Measurements from ENCODE around the gene AMFR.

AMFR gene

GRCh38 chr16:56371660-56371937 is 53.7 kb downstream of the AMFR start (continued):
- TF ChIP-seq, protein P1, sequence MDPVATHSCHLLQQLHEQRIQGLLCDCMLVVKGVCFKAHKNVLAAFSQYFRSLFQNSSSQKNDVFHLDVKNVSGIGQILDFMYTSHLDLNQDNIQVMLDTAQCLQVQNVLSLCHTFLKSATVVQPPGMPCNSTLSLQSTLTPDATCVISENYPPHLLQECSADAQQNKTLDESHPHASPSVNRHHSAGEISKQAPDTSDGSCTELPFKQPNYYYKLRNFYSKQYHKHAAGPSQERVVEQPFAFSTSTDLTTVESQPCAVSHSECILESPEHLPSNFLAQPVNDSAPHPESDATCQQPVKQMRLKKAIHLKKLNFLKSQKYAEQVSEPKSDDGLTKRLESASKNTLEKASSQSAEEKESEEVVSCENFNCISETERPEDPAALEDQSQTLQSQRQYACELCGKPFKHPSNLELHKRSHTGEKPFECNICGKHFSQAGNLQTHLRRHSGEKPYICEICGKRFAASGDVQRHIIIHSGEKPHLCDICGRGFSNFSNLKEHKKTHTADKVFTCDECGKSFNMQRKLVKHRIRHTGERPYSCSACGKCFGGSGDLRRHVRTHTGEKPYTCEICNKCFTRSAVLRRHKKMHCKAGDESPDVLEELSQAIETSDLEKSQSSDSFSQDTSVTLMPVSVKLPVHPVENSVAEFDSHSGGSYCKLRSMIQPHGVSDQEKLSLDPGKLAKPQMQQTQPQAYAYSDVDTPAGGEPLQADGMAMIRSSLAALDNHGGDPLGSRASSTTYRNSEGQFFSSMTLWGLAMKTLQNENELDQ (tag by site-specific recombination; IDR thresholded peaks at IDR 0.05; ENCODE audit: low read depth), result no peak

GRCh38 chr16:56370875-56371659 is 54.3 kb downstream of the AMFR start:
- ChIA-PET CTCF (interaction anchor here (0.5 to 4.3 kb wide), 7 partner anchors 9 to 1349 kb away, joined by 3 to 35 read pairs (median 3); no protein-coding TSS in a partner anchor), POLR2A (interaction anchor here (1.0 to 1.5 kb wide), 2 partner anchors 12 to 15 kb away, joined by 3 to 6 read pairs; no protein-coding TSS in a partner anchor)
- peak overlapping the region; percentile 34; the same call in 1 of the 2 replicates for H3K27ac ChIP-seq (ENCODE audit: extremely low read depth, low read depth, low read length)
- H3K4me3 ChIP-seq (ENCODE audit: low read depth, low read length), result no peak overlapping the region
- peaks cover 7 to 49% of the 10 kb centered on the region in 2 experiments for H3K36me3 ChIP-seq (ENCODE audit: control insufficient read depth in 2 of 2, insufficient read depth in 1 of 2, low read length in 2 of 2)
- TF ChIP-seq KLF10 (tag by site-specific recombination; IDR thresholded peaks at IDR 0.05) (no peak), GLIS1 (tag by site-specific recombination; IDR thresholded peaks at IDR 0.05) (peak; percentile 60), ZNF658 (tag by site-specific recombination; IDR thresholded peaks at IDR 0.05) (no peak), PRDM10 (tag by site-specific recombination; IDR thresholded peaks at IDR 0.05) (0 out of 2 replicates have a peak, but pooled peaks have one; percentile 15), ZNF10 (tag by site-specific recombination; IDR thresholded peaks at IDR 0.05) (no peak), ZNF302 (tag by site-specific recombination; IDR thresholded peaks at IDR 0.05; ENCODE audit: low read depth) (no peak), ZNF670 (tag by site-specific recombination; IDR thresholded peaks at IDR 0.05; ENCODE audit: low read depth) (no peak), ZNF677 (tag by site-specific recombination; IDR thresholded peaks at IDR 0.05) (no peak), ZNF571 (tag by site-specific recombination; IDR thresholded peaks at IDR 0.05) (no peak), ZBTB20 (tag by site-specific recombination; IDR thresholded peaks at IDR 0.05) (peak; percentile 60), FEZF1 (tag by site-specific recombination; IDR thresholded peaks at IDR 0.05) (peak; percentile 36; the same call in 1 of the 2 replicates), ZNF26 (tag by site-specific recombination; IDR thresholded peaks at IDR 0.05) (no peak), PRDM6 (tag by site-specific recombination; IDR thresholded peaks at IDR 0.05) (peak; percentile 53)
- TF ChIP-seq, protein P2, sequence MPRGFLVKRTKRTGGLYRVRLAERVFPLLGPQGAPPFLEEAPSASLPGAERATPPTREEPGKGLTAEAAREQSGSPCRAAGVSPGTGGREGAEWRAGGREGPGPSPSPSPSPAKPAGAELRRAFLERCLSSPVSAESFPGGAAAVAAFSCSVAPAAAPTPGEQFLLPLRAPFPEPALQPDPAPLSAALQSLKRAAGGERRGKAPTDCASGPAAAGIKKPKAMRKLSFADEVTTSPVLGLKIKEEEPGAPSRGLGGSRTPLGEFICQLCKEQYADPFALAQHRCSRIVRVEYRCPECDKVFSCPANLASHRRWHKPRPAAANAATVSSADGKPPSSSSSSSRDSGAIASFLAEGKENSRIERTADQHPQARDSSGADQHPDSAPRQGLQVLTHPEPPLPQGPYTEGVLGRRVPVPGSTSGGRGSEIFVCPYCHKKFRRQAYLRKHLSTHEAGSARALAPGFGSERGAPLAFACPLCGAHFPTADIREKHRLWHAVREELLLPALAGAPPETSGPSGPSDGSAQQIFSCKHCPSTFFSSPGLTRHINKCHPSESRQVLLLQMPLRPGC (tag by site-specific recombination; IDR thresholded peaks at IDR 0.05), result no peak
- peaks cover 28% of the 10 kb centered on the region for H3K4me1 ChIP-seq (ENCODE audit: control insufficient read depth, insufficient read depth, low read length)
- H3K9me3 ChIP-seq (ENCODE audit: control insufficient read depth, insufficient read depth, low read depth, low read length), result no peaks in the 10 kb centered on the region
